Astrocyte (in vitro differentiated cells and primary cell): ENCODE results near the gene PIAS1. TPM values are rescaled to one million over a fixed set of nuclear protein-coding genes. Genes with fewer than 3 reads are reported as not detected.

Source experiments
- DNase-seq: peaks from one replicate; pipeline ENCODE4 v3.0.0-alpha.2; 2010; ENCODE audit warnings: low read depth
- FAIRE-seq: peaks from 2 replicates; lab custom pipeline; 2011; peaks lifted over from hg19 to GRCh38; lab: Jason Lieb, UNC
- H2AFZ ChIP-seq: 2 replicates; pipeline ENCODE4 v1.6.0; 2012; ENCODE audit warnings: low read depth, low read length, inconsistent platforms
- H3K27ac ChIP-seq: 2 replicates; pipeline ENCODE4 v1.5.1; 2011; ENCODE audit warnings: low read depth, low read length, inconsistent platforms
- H3K27me3 ChIP-seq: 2 replicates; pipeline ENCODE4 v1.6.0; 2011; ENCODE audit warnings: low read length, inconsistent platforms; ENCODE audit not compliant: insufficient read depth
- H3K36me3 ChIP-seq: 2 replicates; pipeline ENCODE4 v1.5.1; 2011; ENCODE audit warnings: low read length, inconsistent platforms; ENCODE audit not compliant: insufficient read depth
- H3K4me1 ChIP-seq: 2 replicates; pipeline ENCODE4 v1.5.1; 2011; ENCODE audit warnings: low read length, inconsistent platforms; ENCODE audit not compliant: insufficient read depth
- H3K4me2 ChIP-seq: 2 replicates; pipeline ENCODE4 v1.6.0; 2012; ENCODE audit warnings: low read length, inconsistent platforms
- H3K4me3 ChIP-seq: 2 replicates; pipeline ENCODE4 v1.5.1; 2011; ENCODE audit warnings: low read depth, mild to moderate bottlenecking, low read length, inconsistent platforms; ENCODE audit not compliant: insufficient read depth
- H3K79me2 ChIP-seq: 2 replicates; pipeline ENCODE4 v1.6.0; 2012; ENCODE audit warnings: mild to moderate bottlenecking, low read length, inconsistent platforms; ENCODE audit not compliant: insufficient read depth
- H3K9ac ChIP-seq: 2 replicates; pipeline ENCODE4 v1.6.0; 2012; ENCODE audit warnings: mild to moderate bottlenecking, low read length, inconsistent platforms
- H3K9me3 ChIP-seq: 2 replicates; pipeline ENCODE4 v1.5.1; 2012; ENCODE audit warnings: low read depth, mild to moderate bottlenecking, low read length, inconsistent platforms; ENCODE audit not compliant: insufficient read depth
- H4K20me1 ChIP-seq: 2 replicates; pipeline ENCODE4 v1.6.0; 2012; ENCODE audit warnings: low read length, inconsistent platforms; ENCODE audit not compliant: insufficient read depth
- H3K27ac Mint-ChIP-seq: one replicate; pipeline ENCODE4 v1.8.0; 2021; ENCODE audit warnings: mild to moderate bottlenecking, mixed read lengths; ENCODE audit not compliant: unreplicated experiment
- H3K27me3 Mint-ChIP-seq: one replicate; pipeline ENCODE4 v1.8.0; 2021; ENCODE audit warnings: low read depth, mixed read lengths; ENCODE audit not compliant: unreplicated experiment
- H3K36me3 Mint-ChIP-seq: one replicate; pipeline ENCODE4 v1.8.0; 2021; ENCODE audit warnings: low read depth, mixed read lengths; ENCODE audit not compliant: unreplicated experiment
- H3K4me1 Mint-ChIP-seq: one replicate; pipeline ENCODE4 v1.8.0; 2021; ENCODE audit warnings: low read depth, mixed read lengths; ENCODE audit not compliant: unreplicated experiment
- H3K4me3 Mint-ChIP-seq: one replicate; pipeline ENCODE4 v1.8.0; 2021; ENCODE audit warnings: mild to moderate bottlenecking, moderate library complexity, mixed read lengths; ENCODE audit not compliant: unreplicated experiment
- H3K9me3 Mint-ChIP-seq: one replicate; pipeline ENCODE4 v1.8.0; 2021; ENCODE audit warnings: mild to moderate bottlenecking, mixed read lengths; ENCODE audit not compliant: unreplicated experiment
- EZH2 ChIP-seq: IDR thresholded peaks from 2 replicates; pipeline ENCODE4 v1.6.1; 2012; ENCODE audit warnings: mild to moderate bottlenecking, low read length, inconsistent platforms; ENCODE audit not compliant: insufficient read depth
- total RNA-seq: library from RNA; stranded (reverse); gene quantifications from 2 replicates; pipeline ENCODE4 v1.2.1, GENCODE V29; 2021
- TF ChIP-seq, protein P1 (sequence below): IDR thresholded peaks from 2 replicates; pipeline ENCODE4 v1.5.1; 2011; ENCODE audit warnings: low read depth, mild to moderate bottlenecking, inconsistent platforms, low read length, moderate library complexity; ENCODE audit not compliant: insufficient read depth

The PIAS1 gene
- total RNA-seq, 1 donor from 2014 or later = 30.2 TPM

DNA sequence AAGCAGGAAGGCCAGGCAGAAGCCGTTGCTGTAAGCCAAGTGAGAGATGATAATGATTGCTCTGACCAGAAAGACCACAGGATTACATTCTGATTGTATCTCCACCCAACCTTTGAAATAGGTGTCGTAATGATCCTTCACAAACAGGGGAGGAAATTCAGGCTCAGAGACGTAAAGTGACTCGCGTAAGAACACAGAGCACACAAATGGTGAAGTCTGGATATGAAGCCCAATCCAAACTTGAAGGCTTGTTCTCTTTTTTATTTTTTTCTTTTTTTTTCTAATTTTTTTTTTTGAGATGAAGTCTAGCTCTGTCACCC lies 25.3 kb upstream of the PIAS1 start:
- H3K27me3 Mint-ChIP-seq = peaks cover 7% of the 10 kb centered on the region
- no peak overlapping the region for H3K4me2 ChIP-seq
- H3K27ac Mint-ChIP-seq = no peak overlapping the region
- no peak for FAIRE-seq
- H3K9ac ChIP-seq = no peak overlapping the region
- no peaks in the 10 kb centered on the region for H3K36me3 ChIP-seq
- no peaks in the 10 kb centered on the region for H3K36me3 Mint-ChIP-seq
- no peaks in the 10 kb centered on the region for H4K20me1 ChIP-seq
- H2AFZ ChIP-seq = no peak overlapping the region
- H3K27ac ChIP-seq = no peak overlapping the region
- no peaks in the 10 kb centered on the region for H3K79me2 ChIP-seq
- peaks cover 2% of the 10 kb centered on the region for H3K27me3 ChIP-seq
- peaks cover 7% of the 10 kb centered on the region for H3K9me3 Mint-ChIP-seq
- TF ChIP-seq EZH2 = no peak
- TF ChIP-seq, protein P1, sequence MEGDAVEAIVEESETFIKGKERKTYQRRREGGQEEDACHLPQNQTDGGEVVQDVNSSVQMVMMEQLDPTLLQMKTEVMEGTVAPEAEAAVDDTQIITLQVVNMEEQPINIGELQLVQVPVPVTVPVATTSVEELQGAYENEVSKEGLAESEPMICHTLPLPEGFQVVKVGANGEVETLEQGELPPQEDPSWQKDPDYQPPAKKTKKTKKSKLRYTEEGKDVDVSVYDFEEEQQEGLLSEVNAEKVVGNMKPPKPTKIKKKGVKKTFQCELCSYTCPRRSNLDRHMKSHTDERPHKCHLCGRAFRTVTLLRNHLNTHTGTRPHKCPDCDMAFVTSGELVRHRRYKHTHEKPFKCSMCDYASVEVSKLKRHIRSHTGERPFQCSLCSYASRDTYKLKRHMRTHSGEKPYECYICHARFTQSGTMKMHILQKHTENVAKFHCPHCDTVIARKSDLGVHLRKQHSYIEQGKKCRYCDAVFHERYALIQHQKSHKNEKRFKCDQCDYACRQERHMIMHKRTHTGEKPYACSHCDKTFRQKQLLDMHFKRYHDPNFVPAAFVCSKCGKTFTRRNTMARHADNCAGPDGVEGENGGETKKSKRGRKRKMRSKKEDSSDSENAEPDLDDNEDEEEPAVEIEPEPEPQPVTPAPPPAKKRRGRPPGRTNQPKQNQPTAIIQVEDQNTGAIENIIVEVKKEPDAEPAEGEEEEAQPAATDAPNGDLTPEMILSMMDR = no peak
- DNase-seq = no peak
- H3K9me3 ChIP-seq = no peaks in the 10 kb centered on the region
- H3K4me3 Mint-ChIP-seq = no peak overlapping the region
- no peak overlapping the region for H3K4me3 ChIP-seq
- no peaks in the 10 kb centered on the region for H3K4me1 ChIP-seq
- no peaks in the 10 kb centered on the region for H3K4me1 Mint-ChIP-seq

GRCh38 chr15:68029959-68030358 lies 24.2 kb upstream of the PIAS1 start:
- Histone ChIP-seq H3K4me3 (no peak overlapping the region), H3K36me3 (no peaks in the 10 kb centered on the region), H3K27ac (no peak overlapping the region), H3K79me2 (no peaks in the 10 kb centered on the region), H3K9me3 (no peaks in the 10 kb centered on the region), H3K27me3 (peaks cover 3% of the 10 kb centered on the region), H4K20me1 (no peaks in the 10 kb centered on the region), H3K4me2 (no peak overlapping the region), H2AFZ (no peak overlapping the region), H3K9ac (no peak overlapping the region), H3K4me1 (no peaks in the 10 kb centered on the region)
- H3K27me3 Mint-ChIP-seq = peaks cover 8% of the 10 kb centered on the region
- H3K4me1 Mint-ChIP-seq = no peaks in the 10 kb centered on the region
- no peaks in the 10 kb centered on the region for H3K36me3 Mint-ChIP-seq
- H3K4me3 Mint-ChIP-seq = no peak overlapping the region
- peaks cover 7% of the 10 kb centered on the region for H3K9me3 Mint-ChIP-seq
- no peak for TF ChIP-seq EZH2
- TF ChIP-seq, protein P1 = no peak
- FAIRE-seq = no peak
- no peak for DNase-seq
- H3K27ac Mint-ChIP-seq = no peak overlapping the region

DNA sequence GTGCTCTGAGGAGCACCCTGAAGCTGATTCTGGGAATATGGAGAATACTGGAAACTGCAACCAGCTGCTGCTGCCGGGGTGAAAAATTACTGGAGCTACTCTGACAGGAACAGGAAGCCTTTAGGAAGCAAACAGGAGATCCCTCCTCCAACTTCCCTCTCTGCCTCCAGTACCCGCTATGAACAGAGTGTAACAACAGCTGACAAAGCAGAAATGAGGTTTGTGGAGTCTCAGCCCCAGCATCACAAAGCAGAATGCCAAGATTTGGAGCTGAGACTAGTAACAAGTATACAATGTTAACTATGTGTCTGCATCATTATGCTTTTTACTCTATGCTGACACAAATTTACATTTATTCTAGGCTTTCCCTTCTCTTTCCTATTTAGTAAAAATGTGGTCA lies 22.7 kb upstream of the PIAS1 start:
- Histone ChIP-seq H3K79me2 (no peaks in the 10 kb centered on the region), H3K4me3 (no peak overlapping the region), H3K27me3 (peaks cover 5% of the 10 kb centered on the region), H2AFZ (no peak overlapping the region), H4K20me1 (no peaks in the 10 kb centered on the region), H3K4me1 (no peaks in the 10 kb centered on the region), H3K9ac (no peak overlapping the region), H3K9me3 (no peaks in the 10 kb centered on the region), H3K27ac (no peak overlapping the region), H3K36me3 (no peaks in the 10 kb centered on the region), H3K4me2 (no peak overlapping the region)
- Mint-ChIP-seq H3K4me3 (no peak overlapping the region), H3K9me3 (peaks cover 7% of the 10 kb centered on the region), H3K4me1 (no peaks in the 10 kb centered on the region), H3K27ac (no peak overlapping the region), H3K27me3 (peaks cover 8% of the 10 kb centered on the region), H3K36me3 (no peaks in the 10 kb centered on the region)
- no peak for TF ChIP-seq EZH2
- TF ChIP-seq, protein P1 = no peak
- FAIRE-seq = no peak
- no peak for DNase-seq
